SU-DHL-6 (cell line): ENCODE data around the gene CDC27.

Source experiments
- H2AFZ ChIP-seq: fragments of 200-600 bp; sonication (generic); 2 replicates; pipeline ENCODE4 v1.6.1; 2014; ENCODE audit warnings: low read depth, mild to moderate bottlenecking, moderate library complexity, mixed read lengths, antibody characterized with exemption, low read length; ENCODE audit not compliant: severe bottlenecking
- H3F3A ChIP-seq: fragments of 200-600 bp; shearing (Covaris generic); 2 replicates; pipeline ENCODE4 v1.6.0; 2016; ENCODE audit warnings: antibody characterized with exemption, mild to moderate bottlenecking; ENCODE audit not compliant: insufficient read depth
- H3K27ac ChIP-seq: fragments of 200-600 bp; sonication (generic); 2 replicates; pipeline ENCODE4 v1.5.1; 2016; ENCODE audit warnings: low read depth, mild to moderate bottlenecking, low read length, moderate library complexity, mixed read lengths
- H3K27me3 ChIP-seq: fragments of 200-600 bp; sonication (generic), shearing (Covaris generic); 2 replicates; pipeline ENCODE4 v1.6.0; 2014; ENCODE audit warnings: mild to moderate bottlenecking, low read length
- H3K36me3 ChIP-seq: fragments of 200-600 bp; sonication (generic); 2 replicates; pipeline ENCODE4 v1.6.1; 2014; ENCODE audit warnings: mild to moderate bottlenecking, low read length, mixed read lengths
- H3K4me2 ChIP-seq: fragments of 300-600, 200-600 bp; shearing (Covaris generic), sonication (generic); 2 replicates; pipeline ENCODE4 v1.6.0; 2014; ENCODE audit warnings: low read length, low read depth, mild to moderate bottlenecking; ENCODE audit not compliant: poor library complexity, severe bottlenecking
- H3K4me3 ChIP-seq: fragments of 200-600 bp; sonication (generic); 2 replicates; pipeline ENCODE4 v1.5.1; 2014; ENCODE audit warnings: antibody characterized with exemption, low read length, mild to moderate bottlenecking, mixed read lengths; ENCODE audit not compliant: insufficient read depth, poor library complexity, severe bottlenecking
- H3K79me2 ChIP-seq: fragments of 200-600 bp; sonication (generic); 2 replicates; pipeline ENCODE4 v1.6.1; 2014; ENCODE audit warnings: mild to moderate bottlenecking, low read length, moderate library complexity; ENCODE audit not compliant: insufficient read depth
- H3K9ac ChIP-seq: fragments of 200-600 bp; sonication (generic); 2 replicates; pipeline ENCODE4 v1.7.0; 2014; ENCODE audit warnings: mild to moderate bottlenecking, low read length
- H3K9me2 ChIP-seq: fragments of 200-600 bp; sonication (generic); replicated peaks from 2 replicates; pipeline ENCODE4 v1.6.1; 2014; ENCODE audit warnings: low read length; ENCODE audit not compliant: insufficient read depth
- H3K9me3 ChIP-seq: fragments of 200-600 bp; sonication (generic); 2 replicates; pipeline ENCODE4 v1.6.1; 2014; ENCODE audit warnings: low read length, mixed read lengths; ENCODE audit not compliant: insufficient read depth
- H4K20me1 ChIP-seq: fragments of 200-600 bp; sonication (generic); 2 replicates; pipeline ENCODE4 v1.6.1; 2014; ENCODE audit warnings: low read depth, mild to moderate bottlenecking, antibody characterized with exemption, low read length, moderate library complexity, mixed read lengths
- CTCF ChIP-seq: fragments of 200-600 bp; sonication (generic); IDR thresholded peaks from one replicate; pipeline ENCODE4 v1.5.1; 2017; ENCODE audit warnings: antibody characterized with exemption, mild to moderate bottlenecking, low read length, moderate library complexity; ENCODE audit not compliant: insufficient read depth, poor library complexity, severe bottlenecking
- EZH2phosphoT487 ChIP-seq: fragments of 200-600 bp; sonication (generic), shearing (Covaris generic); conservative IDR thresholded peaks from 2 replicates; pipeline ENCODE4 v1.6.1; 2018; ENCODE audit warnings: mild to moderate bottlenecking, antibody characterized with exemption, low read length, moderate library complexity, mixed read lengths

The CDC27 gene

DNA sequence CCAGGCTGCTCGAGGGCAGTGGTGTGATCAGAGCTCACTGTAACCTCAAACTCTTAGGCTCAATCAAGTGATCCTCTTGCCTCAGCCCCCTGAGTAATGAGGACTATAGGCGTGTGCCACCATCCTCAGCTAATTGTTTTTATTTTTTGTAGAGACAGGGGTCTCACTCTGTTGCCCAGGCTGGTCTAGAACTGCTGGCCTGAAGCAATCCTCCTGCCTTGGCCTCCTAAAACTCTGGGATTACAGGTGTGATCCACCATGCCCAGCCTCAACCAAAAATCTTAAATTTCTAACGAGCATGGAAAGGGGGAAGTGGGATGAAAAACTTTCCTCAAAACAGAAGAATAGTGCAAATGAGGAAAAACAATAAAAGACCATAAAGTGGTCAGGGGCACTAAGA, 92.8 kb downstream of the CDC27 start:
- Histone ChIP-seq H3K4me3 (no peak overlapping the region), H3K79me2 (peaks cover 67% of the 10 kb centered on the region), H3K9me2 (no peaks in the 10 kb centered on the region), H3K27me3 (no peaks in the 10 kb centered on the region), H3K36me3 (no peaks in the 10 kb centered on the region), H3K9ac (no peak overlapping the region), H3F3A (peaks cover 33% of the 10 kb centered on the region), H3K9me3 (no peaks in the 10 kb centered on the region), H2AFZ (no peak overlapping the region), H3K27ac (peak overlapping the region; percentile 80; the same call in 1 of the 2 replicates), H3K4me2 (no peak overlapping the region), H4K20me1 (no peaks in the 10 kb centered on the region)
- no peak for TF ChIP-seq CTCF

DNA sequence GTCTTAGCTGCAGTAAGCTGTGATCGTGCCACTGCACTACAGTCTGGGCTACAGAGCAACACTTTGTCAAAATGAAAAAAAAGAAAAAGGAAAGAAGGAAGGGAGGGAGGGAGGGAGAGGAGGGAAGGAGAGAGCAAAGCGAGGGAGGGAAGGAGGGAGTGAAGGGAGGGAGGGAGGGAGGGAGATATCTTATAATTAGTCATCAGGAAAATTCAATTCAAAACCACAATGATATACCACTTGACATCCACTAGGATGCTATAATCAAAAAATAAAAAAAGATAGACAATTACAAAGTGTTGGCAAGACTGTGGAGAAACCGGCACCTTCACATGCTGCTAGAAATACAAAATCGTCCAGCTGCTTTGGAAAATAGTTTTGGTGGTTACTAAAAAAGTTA, 93.8 kb downstream of the CDC27 start:
- H3K27me3 ChIP-seq = no peaks in the 10 kb centered on the region
- peaks cover under 1% of the 10 kb centered on the region; the same call in 1 of the 2 replicates for H4K20me1 ChIP-seq
- H3K27ac ChIP-seq = peak overlapping the region; percentile 34; the same call in 1 of the 2 replicates
- no peak overlapping the region for H2AFZ ChIP-seq
- no peaks in the 10 kb centered on the region for H3K9me3 ChIP-seq
- H3K4me2 ChIP-seq = peak overlapping the region; percentile 9
- peaks cover 78% of the 10 kb centered on the region for H3K79me2 ChIP-seq
- no peaks in the 10 kb centered on the region for H3K36me3 ChIP-seq
- no peak for TF ChIP-seq EZH2phosphoT487
- TF ChIP-seq CTCF = no peak
- no peak overlapping the region for H3K9ac ChIP-seq
- no peaks in the 10 kb centered on the region for H3K9me2 ChIP-seq
- H3F3A ChIP-seq = peaks cover 33% of the 10 kb centered on the region
- no peak overlapping the region for H3K4me3 ChIP-seq

- H3K36me3 ChIP-seq = no peaks in the 10 kb centered on the region
- no peak overlapping the region for H3K27ac ChIP-seq
- no peaks in the 10 kb centered on the region for H3K27me3 ChIP-seq
- H3K9ac ChIP-seq = no peak overlapping the region
- H3K4me2 ChIP-seq = no peak overlapping the region
- H3K4me3 ChIP-seq = no peak overlapping the region
- no peaks in the 10 kb centered on the region for H3K9me3 ChIP-seq
- no peak for TF ChIP-seq EZH2phosphoT487
- TF ChIP-seq CTCF = no peak
- H4K20me1 ChIP-seq = peaks cover 10% of the 10 kb centered on the region; the same call in 1 of the 2 replicates
- H2AFZ ChIP-seq = no peak overlapping the region
- 0 out of 2 replicates have a peak, but pooled peaks cover 3% of the 10 kb centered on the region for H3F3A ChIP-seq
- no peaks in the 10 kb centered on the region for H3K9me2 ChIP-seq
- H3K79me2 ChIP-seq = peaks cover 97% of the 10 kb centered on the region
These were observed 102.0 kb downstream of the CDC27 start for GRCh38 chr17:47087093-47087492.
